Right lobe of liver (tissue), 4 donors: ENCODE data around the gene SPATA31D3.

Experiments
- CTCF ChIP-seq, 4 donors: fragments of 200-600 bp in 3 of 4; fragments of 450-650 bp in 1 of 4; IDR thresholded peaks; one replicate each; pipeline versions ENCODE4 v1.5.1 to v1.8.0; 2016 to 2022; ENCODE audit warnings: antibody characterized with exemption in 4 of 4, mild to moderate bottlenecking in 2 of 4
- POLR2A ChIP-seq: fragments of 450-650 bp; IDR thresholded peaks from one replicate; pipeline ENCODE4 v1.6.1; 2017; ENCODE audit warnings: antibody characterized with exemption, mild to moderate bottlenecking
- donor health status: DM: no; HTN: no; CAD: no.
- donor health status: DM: no; HTN: no; CAD: no.
- donor health status: DM: no; HTN: yes; CAD: no.

GRCh38 chr9:81896070-81896469, 47.2 kb upstream of the SPATA31D3 start:
- TF ChIP-seq CTCF (IDR thresholded peaks at IDR 0.05) (no peak), POLR2A (no peak)
